Left cardiac atrium (tissue), 4 donors: Measurements from ENCODE around the gene LNX2. TPM values are rescaled to one million over a fixed set of nuclear protein-coding genes. Genes with fewer than 3 reads are reported as not detected.
A peak's percentile ranks its signal among the peaks of the same experiment; 100 is the strongest.

Experiments
- ATAC-seq, 2 donors: fragments of 200-7000 bp; cut with Tn5 transposase; one replicate each; pipeline ENCODE4 v1.9.1; 2020; ENCODE audit warnings: mild to moderate bottlenecking in 2 of 2, moderate library complexity in 2 of 2
- DNase-seq: peaks from one replicate; pipeline ENCODE4 v3.0.0-alpha.2; 2020
- intact Hi-C, 2 donors: fragments of 100-400 bp; cut with DNase I; formaldehyde crosslinking; loops; one replicate each; pipeline versions ENCODE4 v1.14.1 to v1.15.1; 2022 to 2023
- total RNA-seq, 2 donors: library from RNA; stranded (reverse); fragmentation: NEBNext Ultra II Directional; extraction: Animal tissue kit (Norgen Biotek cat#: 25700); gene quantifications; one replicate each; pipeline ENCODE4 v1.2.1, GENCODE V29; 2021
- donor health status: DM: no; HTN: yes; CAD: no.
- donor health status: DM: no; HTN: yes; CAD: no; lungs with severe emphysema.
- donor health status: DM: yes; HTN: yes; CAD: no.
- donor health status: Dilated cardiomyopathy.

LNX2 gene
- total RNA-seq, 2 donors from 2014 or later, result 8.3 to 8.9 TPM

GRCh38 chr13:27587095-27587746 is 33.1 kb downstream of the LNX2 start:
- DNase-seq (no peak), ATAC-seq (peak; percentile 51 to 53)
- intact Hi-C loops, result no loop called here

GRCh38 chr13:27583645-27584044 is 36.7 kb downstream of the LNX2 start:
- peak in 1 of 2 donors; percentile 27 for ATAC-seq
- intact Hi-C loops, result no loop called here
- DNase-seq, result no peak

GRCh38 chr13:27578121-27579030 is 42.0 kb downstream of the LNX2 start:
- intact Hi-C loops, result no loop called here
- no peak for ATAC-seq
- no peak for DNase-seq

GRCh38 chr13:27574661-27575060 is 45.7 kb downstream of the LNX2 start:
- no peak for ATAC-seq
- DNase-seq, result no peak
- intact Hi-C loops, result no loop called here

GRCh38 chr13:27573265-27573664 is 47.1 kb downstream of the LNX2 start:
- intact Hi-C loops, result no loop called here
- DNase-seq, result no peak
- no peak for ATAC-seq

- no peak for ATAC-seq
- intact Hi-C loops, result no loop called here
These were observed 48.0 kb downstream of the LNX2 start for GRCh38 chr13:27572234-27572901.

GRCh38 chr13:27570906-27571305 is 49.4 kb downstream of the LNX2 start:
- ATAC-seq (no peak), DNase-seq (no peak)
- intact Hi-C loops, result no loop called here

More at GRCh38 chr13:27572234-27572901, 48.0 kb downstream of the LNX2 start:
- DNase-seq, result no peak

GRCh38 chr13:27569405-27569804 is 50.9 kb downstream of the LNX2 start:
- intact Hi-C loops, result no loop called here
- DNase-seq, result no peak
- ATAC-seq, result no peak

GRCh38 chr13:27565818-27566217 is 54.5 kb downstream of the LNX2 start:
- intact Hi-C loops, result no loop called here
- ATAC-seq, result no peak
- DNase-seq, result no peak

- intact Hi-C loops, result no loop called here
- ATAC-seq (peak; percentile 66 to 71), DNase-seq (no peak)
These were observed 57.9 kb downstream of the LNX2 start for GRCh38 chr13:27562457-27562856.

GRCh38 chr13:27559719-27560118 is 60.6 kb downstream of the LNX2 start:
- intact Hi-C loops, result no loop called here
- no peak for DNase-seq
- ATAC-seq, result no peak

- no peak for DNase-seq
- intact Hi-C loops, result no loop called here
These were observed 64.2 kb downstream of the LNX2 start for GRCh38 chr13:27556109-27556508.

GRCh38 chr13:27551562-27551961 is 68.8 kb downstream of the LNX2 start:
- ATAC-seq (no peak), DNase-seq (no peak)
- intact Hi-C loops, result no loop called here

More at GRCh38 chr13:27556109-27556508, 64.2 kb downstream of the LNX2 start:
- ATAC-seq, result peak; percentile 30 to 53

- intact Hi-C loops, result no loop called here
- ATAC-seq (no peak), DNase-seq (no peak)
These were observed 70.8 kb downstream of the LNX2 start for GRCh38 chr13:27549406-27549981.

- intact Hi-C loops, result no loop called here
- ATAC-seq (no peak), DNase-seq (no peak)
These were observed 78.1 kb downstream of the LNX2 start for GRCh38 chr13:27542220-27542619.

- intact Hi-C loops, result no loop called here
- ATAC-seq, result no peak
These were observed 78.9 kb downstream of the LNX2 start for GRCh38 chr13:27541386-27541785.

GRCh38 chr13:27536361-27537101 is 83.8 kb downstream of the LNX2 start:
- intact Hi-C loops, result loop anchor here in 1 of 2 donors (10.0 kb wide), 2 partner anchors 128 to 448 kb away; partner anchors contain the start of gene URAD
- ATAC-seq, result no peak
- DNase-seq, result no peak

More at GRCh38 chr13:27541386-27541785, 78.9 kb downstream of the LNX2 start:
- DNase-seq, result no peak

- no peak for DNase-seq
- no peak for ATAC-seq
- intact Hi-C loops, result loop anchor here in 1 of 2 donors (10.0 kb wide), 2 partner anchors 129 to 449 kb away; partner anchors contain the start of gene URAD
These were observed 84.8 kb downstream of the LNX2 start for GRCh38 chr13:27535546-27535945.

GRCh38 chr13:27534981-27535380 is 85.3 kb downstream of the LNX2 start:
- intact Hi-C loops, result loop anchor here in 1 of 2 donors (5.0 to 10.0 kb wide), 5 partner anchors 130 to 450 kb away; partner anchors contain the start of gene URAD
- DNase-seq, result no peak

More at GRCh38 chr13:27534981-27535380, 85.3 kb downstream of the LNX2 start:
- no peak for ATAC-seq
